Vagina (tissue), 2 donors: ENCODE results near the gene TMEM169. TPM values are rescaled to one million over a fixed set of nuclear protein-coding genes. Genes with fewer than 3 reads are reported as not detected.

ENCODE experiments used
- DNase-seq, 2 donors: peaks; one replicate each; pipeline ENCODE4 v3.0.0-alpha.2; 2017; ENCODE audit errors: extremely low spot score in 2 of 2
- H3K27ac ChIP-seq: fragments of 200-600 bp; sonication (generic); one replicate; pipeline ENCODE4 v1.5.1; 2019
- H3K27me3 ChIP-seq: fragments of 200-600 bp; sonication (generic); one replicate; pipeline ENCODE4 v1.5.1; 2019
- H3K36me3 ChIP-seq, 2 donors: fragments of 200-600 bp; sonication (generic); one replicate each; pipeline ENCODE4 v1.5.1; 2017 to 2019
- H3K4me1 ChIP-seq: fragments of 200-600 bp; sonication (generic); one replicate; pipeline ENCODE4 v1.5.1; 2019
- H3K4me3 ChIP-seq, 2 donors: fragments of 200-600 bp; sonication (generic); 1 replicate in 1 of 2; 2 replicates in 1 of 2; pipeline ENCODE4 v1.5.1; 2016 to 2019
- H3K9me3 ChIP-seq: fragments of 200-600 bp; sonication (generic); one replicate; pipeline ENCODE4 v1.5.1; 2019
- CTCF ChIP-seq, 3 experiments: fragments of 450-650 bp in 2 of 3; fragments of 200-600 bp in 1 of 3; sonication (generic) in 1 of 3; IDR thresholded peaks; one replicate each; pipeline ENCODE4 v1.5.1; 2017 to 2019; ENCODE audit warnings: antibody characterized with exemption in 3 of 3, mild to moderate bottlenecking in 2 of 3, moderate library complexity in 2 of 3
- POLR2A ChIP-seq, 2 donors: fragments of 450-650 bp; IDR thresholded peaks; one replicate each; pipeline ENCODE4 v1.6.1; 2017; ENCODE audit warnings: antibody characterized with exemption in 2 of 2, mild to moderate bottlenecking in 2 of 2, moderate library complexity in 2 of 2
- POLR2AphosphoS5 ChIP-seq, 2 donors: sonication (generic); formaldehyde crosslinking; IDR thresholded peaks; one replicate each; pipeline ENCODE4 v1.9.0; 2017; ENCODE audit warnings: antibody characterized with exemption in 2 of 2, mild to moderate bottlenecking in 2 of 2, low read depth in 1 of 2; ENCODE audit not compliant: insufficient read depth in 1 of 2
- intact Hi-C: fragments of 100-400 bp; cut with DNase I; formaldehyde crosslinking; loops from one replicate; pipeline ENCODE4 v1.15.1; 2023
- total RNA-seq: library from RNA; depleted of rRNA; stranded (reverse); fragments of >200 nt; gene quantifications from one replicate; pipeline ENCODE4 v1.2.3, GENCODE V29; 2016

The TMEM169 gene
- total RNA-seq, 1 donor from 2014 or later, result not detected

GRCh38 chr2:216142540-216142939 lies 60.8 kb downstream of the TMEM169 start:
- Histone ChIP-seq H3K4me3 (no peak overlapping the region), H3K9me3 (no peaks in the 10 kb centered on the region), H3K27me3 (no peaks in the 10 kb centered on the region), H3K36me3 (peaks cover 5 to 88% of the 10 kb centered on the region in 2 donors), H3K4me1 (no peaks in the 10 kb centered on the region), H3K27ac (no peak overlapping the region)
- DNase-seq, result no peak
- intact Hi-C loops, result no loop called here
- TF ChIP-seq CTCF (IDR thresholded peaks at IDR 0.05), result no peak
- TF ChIP-seq POLR2A (IDR thresholded peaks at IDR 0.05), result no peak
- no peak for TF ChIP-seq POLR2AphosphoS5 (IDR thresholded peaks at IDR 0.05; ENCODE audit: insufficient read depth in 1 of 2, low read depth in 1 of 2)

- H3K9me3 ChIP-seq, result no peaks in the 10 kb centered on the region
- TF ChIP-seq POLR2A (IDR thresholded peaks at IDR 0.05), result no peak
- no peak for TF ChIP-seq CTCF (IDR thresholded peaks at IDR 0.05)
- no peak for TF ChIP-seq POLR2AphosphoS5 (IDR thresholded peaks at IDR 0.05; ENCODE audit: insufficient read depth in 1 of 2, low read depth in 1 of 2)
These were observed 62.7 kb downstream of the TMEM169 start for GRCh38 chr2:216144372-216144771.

GRCh38 chr2:216144857-216145256 lies 63.1 kb downstream of the TMEM169 start:
- no peaks in the 10 kb centered on the region for H3K9me3 ChIP-seq
- H3K4me1 ChIP-seq, result no peaks in the 10 kb centered on the region
- intact Hi-C loops, result no loop called here
- TF ChIP-seq POLR2AphosphoS5 (IDR thresholded peaks at IDR 0.05; ENCODE audit: insufficient read depth in 1 of 2, low read depth in 1 of 2), result no peak
- TF ChIP-seq POLR2A (IDR thresholded peaks at IDR 0.05), result no peak
- no peak for TF ChIP-seq CTCF (IDR thresholded peaks at IDR 0.05)
- no peak overlapping the region for H3K27ac ChIP-seq
- no peak for DNase-seq
- H3K36me3 ChIP-seq, result peaks cover 5 to 86% of the 10 kb centered on the region in 2 donors
- no peaks in the 10 kb centered on the region for H3K27me3 ChIP-seq
- H3K4me3 ChIP-seq, result no peak overlapping the region

More at GRCh38 chr2:216144372-216144771, 62.7 kb downstream of the TMEM169 start:
- no peak for DNase-seq
- Histone ChIP-seq H3K27me3 (no peaks in the 10 kb centered on the region), H3K36me3 (peaks cover 5 to 86% of the 10 kb centered on the region in 2 donors), H3K27ac (no peak overlapping the region), H3K4me1 (no peaks in the 10 kb centered on the region), H3K4me3 (no peak overlapping the region)
- intact Hi-C loops, result no loop called here

GRCh38 chr2:216146573-216146972 lies 64.9 kb downstream of the TMEM169 start:
- intact Hi-C loops, result no loop called here
- no peak overlapping the region for H3K27ac ChIP-seq
- TF ChIP-seq POLR2A (IDR thresholded peaks at IDR 0.05), result no peak
- no peak for TF ChIP-seq CTCF (IDR thresholded peaks at IDR 0.05)
- no peak overlapping the region for H3K4me3 ChIP-seq
- no peak for DNase-seq
- peaks cover 5 to 79% of the 10 kb centered on the region in 2 donors for H3K36me3 ChIP-seq
- H3K27me3 ChIP-seq, result no peaks in the 10 kb centered on the region
- H3K9me3 ChIP-seq, result no peaks in the 10 kb centered on the region
- H3K4me1 ChIP-seq, result no peaks in the 10 kb centered on the region

GRCh38 chr2:216147172-216148131 lies 65.7 kb downstream of the TMEM169 start:
- intact Hi-C loops, result no loop called here
- no peak overlapping the region for H3K4me3 ChIP-seq
- H3K27me3 ChIP-seq, result no peaks in the 10 kb centered on the region
- no peak overlapping the region for H3K27ac ChIP-seq
- H3K9me3 ChIP-seq, result no peaks in the 10 kb centered on the region
- peaks cover 5 to 81% of the 10 kb centered on the region in 2 donors for H3K36me3 ChIP-seq
- TF ChIP-seq CTCF (IDR thresholded peaks at IDR 0.05), result no peak
- TF ChIP-seq POLR2A (IDR thresholded peaks at IDR 0.05), result no peak
- TF ChIP-seq POLR2AphosphoS5 (IDR thresholded peaks at IDR 0.05; ENCODE audit: insufficient read depth in 1 of 2, low read depth in 1 of 2), result no peak
- H3K4me1 ChIP-seq, result no peaks in the 10 kb centered on the region
- DNase-seq, result no peak
